H1 (cell line): ENCODE data around the gene METTL5. TPM values are rescaled to one million over a fixed set of nuclear protein-coding genes. Genes with fewer than 3 reads are reported as not detected.
"Not testable (repeated sequence)": the region's sequence is repeated elsewhere in the genome, so short reads cannot be mapped to it uniquely, and the experiment has no call there.

Experiments
- CTCF ChIA-PET: fragments of 300-600 bp; sonication (Branson Sonifier 250); formaldehyde crosslinking; loops from one replicate; lab custom pipeline; 2021; ENCODE audit not compliant: partially characterized antibody; lab: Charles Lee
- POLR2A ChIA-PET: fragments of 300-600 bp; sonication (Branson Sonifier 250); formaldehyde crosslinking; loops from one replicate; lab custom pipeline; 2021; ENCODE audit warnings: inconsistent platforms; ENCODE audit not compliant: partially characterized antibody; lab: Charles Lee
- DNase-seq, 2 experiments: peaks; one replicate each; pipeline versions ENCODE4 v3.0.0 to v3.0.0-alpha.2; 2010 to 2022; ENCODE audit warnings: low spot score in 2 of 2, low read depth in 1 of 2, mixed read lengths in 1 of 2
- FAIRE-seq: peaks from 2 replicates; lab custom pipeline; 2011; peaks lifted over from hg19 to GRCh38; lab: Jason Lieb, UNC
- H2AFZ ChIP-seq: 2 replicates; pipeline ENCODE4 v1.8.1; 2012; ENCODE audit warnings: low read length, inconsistent platforms
- H2AK5ac ChIP-seq: 2 replicates; pipeline ENCODE4 v1.6.1; 2013; ENCODE audit warnings: low read depth, low read length
- H2BK120ac ChIP-seq: replicated peaks from 2 replicates; pipeline ENCODE3; 2013; ENCODE audit warnings: low read depth, low read length, inconsistent platforms
- H2BK12ac ChIP-seq: 2 replicates; pipeline ENCODE4 v1.6.1; 2013; ENCODE audit warnings: low read depth, low read length
- H2BK15ac ChIP-seq: 2 replicates; pipeline ENCODE4 v1.6.1; 2013; ENCODE audit warnings: low read length
- H2BK20ac ChIP-seq: 2 replicates; pipeline ENCODE4 v1.6.1; 2013; ENCODE audit warnings: low read length
- H2BK5ac ChIP-seq: 2 replicates; pipeline ENCODE4 v1.6.1; 2013; ENCODE audit warnings: low read depth, low read length
- H3K14ac ChIP-seq: 2 replicates; pipeline ENCODE4 v1.6.1; 2013; ENCODE audit warnings: inconsistent platforms; ENCODE audit not compliant: insufficient read length
- H3K18ac ChIP-seq: 2 replicates; pipeline ENCODE4 v1.6.1; 2013; ENCODE audit warnings: low read length; ENCODE audit errors: extremely low read depth
- H3K23ac ChIP-seq: 2 replicates; pipeline ENCODE4 v1.6.1; 2013; ENCODE audit warnings: inconsistent platforms; ENCODE audit not compliant: insufficient read length
- H3K23me2 ChIP-seq: 2 replicates; pipeline ENCODE4 v1.6.1; 2013; ENCODE audit warnings: low read depth, low read length
- H3K27ac ChIP-seq: 2 replicates; pipeline ENCODE4 v1.6.1; 2011; ENCODE audit warnings: low read depth, low read length, inconsistent platforms
- H3K27me3 ChIP-seq, 4 experiments: replicated peaks in 1 of 4; 1 replicate in 1 of 4; 2 replicates in 3 of 4; pipeline versions ENCODE4 v1.6.1 to v1.8.1; 2011 to 2013; ENCODE audit warnings: low read length in 3 of 4, mild to moderate bottlenecking in 3 of 4, inconsistent platforms in 2 of 4, mixed read lengths in 2 of 4, moderate library complexity in 1 of 4; ENCODE audit not compliant: control insufficient read depth in 3 of 4, insufficient read depth in 3 of 4; ENCODE audit errors: extremely low read depth in 1 of 4
- H3K36me3 ChIP-seq, 4 experiments: 2 replicates each; pipeline versions ENCODE4 v1.6.1 to v1.8.1; 2011 to 2013; ENCODE audit warnings: mild to moderate bottlenecking in 4 of 4, low read length in 3 of 4, moderate library complexity in 2 of 4, control low read depth in 1 of 4, inconsistent platforms in 1 of 4; ENCODE audit not compliant: insufficient read depth in 4 of 4, control insufficient read depth in 2 of 4
- H3K4ac ChIP-seq: replicated peaks from 2 replicates; pipeline ENCODE3; 2013; ENCODE audit warnings: low read length, low read depth, mixed read lengths, inconsistent platforms; ENCODE audit not compliant: insufficient read length
- H3K4me1 ChIP-seq, 4 experiments: replicated peaks in 1 of 4; 1 replicate in 1 of 4; 2 replicates in 3 of 4; pipeline versions ENCODE4 v1.6.1 to v1.8.1; 2011 to 2013; ENCODE audit warnings: low read length in 3 of 4, inconsistent platforms in 2 of 4, mixed read lengths in 1 of 4; ENCODE audit not compliant: insufficient read depth in 4 of 4, control insufficient read depth in 3 of 4
- H3K4me2 ChIP-seq, 2 experiments: 2 replicates each; pipeline versions ENCODE4 v1.6.1 to v1.8.1; 2011 to 2013; ENCODE audit warnings: low read depth in 2 of 2, low read length in 2 of 2, control low read depth in 1 of 2, inconsistent platforms in 1 of 2, mild to moderate bottlenecking in 1 of 2; ENCODE audit not compliant: insufficient read depth in 1 of 2
- H3K4me3 ChIP-seq, 4 experiments: fragments of 200-600, 300-600 bp in 1 of 4; sonication (generic), shearing (Covaris generic), sonication (Bioruptor Twin) in 1 of 4; 2 replicates each; pipeline versions ENCODE4 v1.5.1 to v1.8.1; 2011 to 2016; ENCODE audit warnings: low read length in 4 of 4, low read depth in 3 of 4, control low read depth in 2 of 4, inconsistent platforms in 2 of 4, mild to moderate bottlenecking in 2 of 4, mixed read lengths in 1 of 4, moderate library complexity in 1 of 4; ENCODE audit not compliant: insufficient read depth in 2 of 4; ENCODE audit errors: extremely low read depth in 1 of 4
- H3K56ac ChIP-seq: replicated peaks from 2 replicates; pipeline ENCODE3; 2013; ENCODE audit warnings: low read depth, mild to moderate bottlenecking, mixed read lengths, low read length, inconsistent platforms; ENCODE audit not compliant: insufficient read length
- H3K79me1 ChIP-seq: 2 replicates; pipeline ENCODE4 v1.6.1; 2013; ENCODE audit warnings: low read depth, low read length, control low read depth
- H3K79me2 ChIP-seq, 2 experiments: 2 replicates each; pipeline versions ENCODE4 v1.6.1 to v1.8.1; 2012 to 2013; ENCODE audit warnings: low read length in 2 of 2, mild to moderate bottlenecking in 2 of 2, inconsistent platforms in 1 of 2; ENCODE audit not compliant: insufficient read depth in 2 of 2, control insufficient read depth in 1 of 2
- H3K9ac ChIP-seq, 4 experiments: replicated peaks in 1 of 4; 1 replicate in 1 of 4; 2 replicates in 3 of 4; pipeline versions ENCODE4 v1.6.1 to v1.8.1; 2011 to 2013; ENCODE audit warnings: low read depth in 3 of 4, low read length in 3 of 4, control low read depth in 2 of 4, mild to moderate bottlenecking in 2 of 4, moderate library complexity in 2 of 4, inconsistent platforms in 1 of 4; ENCODE audit errors: extremely low read depth in 1 of 4
- H3K9me3 ChIP-seq, 2 experiments: 2 replicates each; pipeline versions ENCODE4 v1.6.1 to v1.8.1; 2012 to 2013; ENCODE audit warnings: mild to moderate bottlenecking in 2 of 2, moderate library complexity in 2 of 2, control low read depth in 1 of 2, inconsistent platforms in 1 of 2, low read depth in 1 of 2, low read length in 1 of 2, mixed read lengths in 1 of 2; ENCODE audit not compliant: insufficient read depth in 2 of 2
- H4K20me1 ChIP-seq, 2 experiments: replicated peaks in 1 of 2; 2 replicates each; pipeline versions ENCODE3 to v1.8.1; 2011 to 2013; ENCODE audit warnings: inconsistent platforms in 2 of 2, low read length in 2 of 2, mild to moderate bottlenecking in 1 of 2; ENCODE audit not compliant: insufficient read depth in 2 of 2, control insufficient read depth in 1 of 2
- H4K5ac ChIP-seq: 2 replicates; pipeline ENCODE4 v1.6.1; 2013; ENCODE audit warnings: low read length, low read depth, mixed read lengths, inconsistent platforms; ENCODE audit not compliant: insufficient read length
- H4K8ac ChIP-seq: 2 replicates; pipeline ENCODE4 v1.8.0; 2013; ENCODE audit warnings: mild to moderate bottlenecking, moderate library complexity, low read length, inconsistent platforms; ENCODE audit not compliant: insufficient read depth; ENCODE audit errors: extremely low read depth
- H4K91ac ChIP-seq: replicated peaks from 2 replicates; pipeline ENCODE3; 2013; ENCODE audit warnings: low read length, mixed read lengths, inconsistent platforms; ENCODE audit not compliant: insufficient read length
- WGBS, 2 experiments: shearing (Covaris generic) in 1 of 2; methylation state at CpG; one replicate each; pipeline versions ENCODE4 v1.1.6 to v1.1.7; 2013 to 2015; ENCODE audit warnings: low lambda C conversion rate in 2 of 2, mixed read lengths in 2 of 2, inconsistent platforms in 1 of 2, low coverage in 1 of 2, missing lambda C conversion rate in 1 of 2; ENCODE audit not compliant: insufficient replicate concordance in 2 of 2, insufficient coverage in 1 of 2, insufficient read length in 1 of 2; ENCODE audit errors: extremely low coverage in 1 of 2, missing lambda C conversion rate in 1 of 2; 5-methylcytosine and 5-hydroxymethylcytosine counted together
- polyA plus RNA-seq, 7 experiments: library from polyadenylated mRNA; depleted of rRNA in 3 of 7; stranded (reverse) in 5 of 7; unstranded in 2 of 7; fragments of >200 nt in 5 of 7; fragments of 200-250 nt in 2 of 7; gene quantifications; 1 replicate in 5 of 7; 2 replicates in 1 of 7; 4 replicates in 1 of 7; pipeline versions ENCODE4 v1.2.1 to v1.2.3, GENCODE V29; 2011 to 2013; ENCODE audit warnings: missing spikeins in 2 of 7, mixed read lengths in 2 of 7
- total RNA-seq: library from RNA; stranded (reverse); fragmentation: NEBNext Ultra II Directional; extraction: Animal tissue kit (Norgen Biotek cat#: 25700); gene quantifications from 2 replicates; pipeline ENCODE4 v1.2.1, GENCODE V29; 2021

METTL5 gene
- total and polyA plus RNA-seq, 2 of the 8 experiments (the other 6 are each of a cell fraction or from before 2014, with no cell fraction given) = 34.5 to 74.1 TPM

- H4K5ac ChIP-seq, H3K79me2 ChIP-seq, H4K20me1 ChIP-seq, H3K4me3 ChIP-seq, H4K91ac ChIP-seq, H3K27me3 ChIP-seq, H2BK20ac ChIP-seq, H3K27ac ChIP-seq, H3K4me1 ChIP-seq, H2AK5ac ChIP-seq, H2BK15ac ChIP-seq, H3K36me3 ChIP-seq, H2BK5ac ChIP-seq, H3K23me2 ChIP-seq, H3K79me1 ChIP-seq, POLR2A ChIA-PET, DNase-seq, H3K4me2 ChIP-seq, H2BK12ac ChIP-seq, H3K56ac ChIP-seq, H3K4ac ChIP-seq, H3K23ac ChIP-seq, H2BK120ac ChIP-seq, H3K9ac ChIP-seq, H4K8ac ChIP-seq, H3K14ac ChIP-seq, H3K18ac ChIP-seq, FAIRE-seq, CTCF ChIA-PET, H2AFZ ChIP-seq: not testable (repeated sequence)
- 91% methylated on average over 15 of the region's 42 CpGs; no CpG with 5 or more reads in 1 of the 2 experiments for WGBS, 2 experiments
- peaks cover 0 to 10% of the 10 kb centered on the region in 2 experiments; a peak in 1 of 4 replicates for H3K9me3 ChIP-seq
Observed at GRCh38 chr2:169855281-169856258, 30.9 kb upstream of the METTL5 start.
